Right lobe of liver (tissue), 4 donors: ENCODE data around the gene NR2F1-AS1.

ENCODE experiments used
- POLR2A ChIP-seq: fragments of 450-650 bp; IDR thresholded peaks from one replicate; pipeline ENCODE4 v1.6.1; 2017; ENCODE audit warnings: antibody characterized with exemption, mild to moderate bottlenecking
- TF ChIP-seq, protein P1 (sequence below), 4 donors: fragments of 200-600 bp in 3 of 4; fragments of 450-650 bp in 1 of 4; IDR thresholded peaks; one replicate each; pipeline versions ENCODE4 v1.5.1 to v1.8.0; 2016 to 2022; ENCODE audit warnings: antibody characterized with exemption in 4 of 4, mild to moderate bottlenecking in 2 of 4
- donor health status: DM: no; HTN: no; CAD: no.
- donor health status: DM: no; HTN: no; CAD: no.
- donor health status: DM: no; HTN: yes; CAD: no.

- TF ChIP-seq, protein P1, sequence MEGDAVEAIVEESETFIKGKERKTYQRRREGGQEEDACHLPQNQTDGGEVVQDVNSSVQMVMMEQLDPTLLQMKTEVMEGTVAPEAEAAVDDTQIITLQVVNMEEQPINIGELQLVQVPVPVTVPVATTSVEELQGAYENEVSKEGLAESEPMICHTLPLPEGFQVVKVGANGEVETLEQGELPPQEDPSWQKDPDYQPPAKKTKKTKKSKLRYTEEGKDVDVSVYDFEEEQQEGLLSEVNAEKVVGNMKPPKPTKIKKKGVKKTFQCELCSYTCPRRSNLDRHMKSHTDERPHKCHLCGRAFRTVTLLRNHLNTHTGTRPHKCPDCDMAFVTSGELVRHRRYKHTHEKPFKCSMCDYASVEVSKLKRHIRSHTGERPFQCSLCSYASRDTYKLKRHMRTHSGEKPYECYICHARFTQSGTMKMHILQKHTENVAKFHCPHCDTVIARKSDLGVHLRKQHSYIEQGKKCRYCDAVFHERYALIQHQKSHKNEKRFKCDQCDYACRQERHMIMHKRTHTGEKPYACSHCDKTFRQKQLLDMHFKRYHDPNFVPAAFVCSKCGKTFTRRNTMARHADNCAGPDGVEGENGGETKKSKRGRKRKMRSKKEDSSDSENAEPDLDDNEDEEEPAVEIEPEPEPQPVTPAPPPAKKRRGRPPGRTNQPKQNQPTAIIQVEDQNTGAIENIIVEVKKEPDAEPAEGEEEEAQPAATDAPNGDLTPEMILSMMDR (IDR thresholded peaks at IDR 0.05) = no peak
- no peak for TF ChIP-seq POLR2A
Measured at GRCh38 chr5:93510626-93511380, 70.2 kb downstream of the NR2F1-AS1 start.
